Stimulated activated CD4-positive, alpha-beta T cell treated with anti-CD3 and anti-CD28 coated beads, Interleukin-4, amount 100 ng/mL, for 1 hour (primary cell): ENCODE measurements around the gene KIF13A.
"Not testable (repeated sequence)": the region's sequence is repeated elsewhere in the genome, so short reads cannot be mapped to it uniquely, and the experiment has no call there.

Experiments used
- DNase-seq: peaks from one replicate; pipeline ENCODE4 v3.0.0-alpha.2; 2020

KIF13A gene

DNA sequence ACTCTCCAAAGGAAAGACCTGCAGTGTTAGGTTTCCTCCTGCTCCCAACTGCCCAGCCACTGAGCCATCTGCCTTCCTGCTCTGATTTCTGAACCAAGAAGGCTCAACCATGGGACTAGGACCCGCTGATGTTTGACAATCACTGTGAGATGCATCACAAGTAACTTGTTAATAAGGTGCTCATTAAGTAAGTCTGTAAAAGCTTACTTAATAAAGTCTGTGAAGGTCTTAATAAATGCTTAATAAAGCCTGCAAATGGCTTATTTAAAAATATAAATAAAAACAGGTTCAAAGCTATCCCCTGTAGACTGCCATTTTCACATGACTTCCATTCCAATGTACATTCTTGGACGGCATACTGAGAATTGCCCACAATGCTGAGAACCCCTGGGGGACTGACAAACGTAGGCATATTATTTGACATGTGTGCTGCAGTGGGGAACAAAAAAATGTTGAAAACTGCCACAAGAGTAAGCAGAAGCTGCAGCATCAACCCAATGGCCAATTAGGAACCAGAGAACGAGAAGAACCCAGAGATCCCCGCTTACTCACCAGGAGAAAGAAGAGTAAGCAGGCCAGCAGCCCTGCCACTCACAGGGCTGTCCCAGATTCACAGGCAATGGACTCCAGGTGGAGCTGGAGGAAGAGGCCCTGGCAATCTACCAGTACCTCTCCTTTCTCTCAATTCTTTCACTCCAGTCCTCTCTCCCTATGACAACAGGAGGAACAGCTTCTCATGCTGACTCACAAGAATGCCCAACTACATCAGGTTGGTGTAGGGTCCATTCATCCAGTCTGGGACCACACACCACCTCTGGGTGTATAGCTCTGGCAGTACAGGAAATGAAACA, 19.5 kb downstream of the KIF13A start:
- no peak for DNase-seq

DNA sequence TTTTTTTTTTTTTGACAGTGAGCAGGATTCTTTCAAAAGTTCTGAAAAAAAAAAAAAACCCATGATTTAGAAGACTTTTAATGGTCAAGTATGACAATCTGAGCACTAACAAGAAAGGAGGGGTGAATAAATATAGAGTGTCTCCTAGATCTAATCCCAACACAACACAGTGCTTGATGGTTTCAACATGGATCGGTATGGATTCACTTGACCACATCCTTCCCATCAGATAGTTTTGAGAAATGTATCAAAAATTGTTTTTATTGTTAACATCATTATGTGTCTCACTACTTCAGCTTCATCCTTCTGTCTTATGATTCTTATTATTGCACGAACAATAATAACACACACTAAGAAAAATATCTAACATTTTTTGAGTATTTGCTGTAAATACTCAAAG, 21.0 kb downstream of the KIF13A start:
- DNase-seq, result no peak

DNA sequence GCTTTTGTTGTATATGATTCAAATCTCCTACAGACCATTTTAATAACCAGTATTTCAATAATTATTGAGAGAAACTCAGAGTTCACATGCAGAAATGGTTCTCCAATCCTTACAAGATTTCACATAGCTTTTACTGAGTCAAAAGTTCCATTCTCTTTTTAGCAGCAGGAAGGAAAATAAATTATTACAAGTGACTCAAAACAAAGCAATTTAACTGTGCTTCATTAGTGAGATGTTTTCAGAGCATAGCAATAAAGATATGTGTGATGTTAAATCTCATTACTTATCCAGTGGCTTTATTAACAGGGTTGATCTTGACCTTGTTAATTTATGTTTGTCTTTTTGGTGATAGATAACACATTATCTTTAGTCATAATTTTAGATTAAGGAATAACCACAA, 22.0 kb downstream of the KIF13A start:
- no peak for DNase-seq

DNA sequence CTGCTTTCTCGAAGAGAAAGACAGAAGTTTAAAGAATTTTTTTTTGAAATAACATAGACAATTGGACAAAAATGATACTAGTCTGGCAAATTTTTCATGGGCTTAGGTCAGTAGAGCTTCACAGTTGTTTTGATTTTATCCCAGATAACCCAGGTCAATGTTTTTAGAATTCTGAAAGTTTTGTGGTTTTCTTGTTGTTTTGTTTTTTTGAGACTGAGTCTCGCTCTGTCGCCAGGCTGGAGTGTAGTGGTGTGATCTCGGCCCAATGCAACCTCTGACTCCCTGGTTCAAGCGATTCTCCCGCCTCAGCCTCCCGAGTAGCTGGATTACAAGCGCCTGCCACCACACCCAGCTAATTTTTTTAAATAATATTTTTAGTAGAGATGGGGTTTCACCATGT, 22.8 kb downstream of the KIF13A start:
- no peak for DNase-seq

DNA sequence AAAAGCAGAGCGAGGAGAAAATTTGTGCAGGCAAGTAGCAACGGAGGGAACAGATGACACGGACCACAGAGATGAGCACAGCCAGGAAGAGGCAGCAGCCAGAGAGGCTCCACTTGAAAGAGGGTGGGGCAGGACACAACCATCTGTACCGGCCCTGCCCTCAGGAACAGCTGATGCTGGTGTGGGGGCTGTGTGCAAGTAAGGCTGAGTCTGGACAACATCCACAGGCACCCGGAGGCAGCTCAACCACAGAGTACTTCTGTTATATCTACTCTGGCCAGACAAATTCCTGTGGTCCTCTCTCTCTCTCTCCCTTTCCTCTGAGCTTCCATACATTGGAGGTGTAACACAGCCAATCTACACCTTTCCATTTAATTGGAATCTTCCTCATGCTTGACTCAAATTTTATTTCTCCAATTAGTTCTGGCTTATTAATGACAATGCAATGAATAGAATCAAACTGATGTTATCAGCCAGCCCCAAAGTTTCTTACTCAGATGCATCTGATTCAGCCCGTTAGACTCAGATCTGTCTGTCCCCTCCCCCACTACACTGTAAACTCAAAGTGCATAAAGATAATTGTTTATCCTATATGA, 24.9 kb downstream of the KIF13A start:
- no peak for DNase-seq

DNA sequence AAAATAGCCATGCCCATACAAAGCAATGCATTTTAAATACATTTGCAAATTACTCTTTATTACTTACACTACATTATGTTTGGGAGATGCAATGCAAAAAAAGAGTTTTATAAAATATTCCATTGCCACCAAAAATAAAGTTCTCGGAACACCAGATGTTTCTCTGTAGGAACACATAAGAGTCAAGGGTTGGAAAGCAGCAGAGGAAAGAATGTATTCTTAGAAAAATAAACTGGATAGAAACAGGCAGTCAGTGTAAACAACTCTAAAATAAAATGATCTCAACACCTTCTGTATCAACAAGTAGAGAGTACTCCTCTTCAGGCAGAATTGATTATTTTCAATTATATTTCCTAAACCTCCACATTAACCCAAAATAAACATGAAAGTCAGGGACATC, 28.1 kb downstream of the KIF13A start:
- no peak for DNase-seq

DNA sequence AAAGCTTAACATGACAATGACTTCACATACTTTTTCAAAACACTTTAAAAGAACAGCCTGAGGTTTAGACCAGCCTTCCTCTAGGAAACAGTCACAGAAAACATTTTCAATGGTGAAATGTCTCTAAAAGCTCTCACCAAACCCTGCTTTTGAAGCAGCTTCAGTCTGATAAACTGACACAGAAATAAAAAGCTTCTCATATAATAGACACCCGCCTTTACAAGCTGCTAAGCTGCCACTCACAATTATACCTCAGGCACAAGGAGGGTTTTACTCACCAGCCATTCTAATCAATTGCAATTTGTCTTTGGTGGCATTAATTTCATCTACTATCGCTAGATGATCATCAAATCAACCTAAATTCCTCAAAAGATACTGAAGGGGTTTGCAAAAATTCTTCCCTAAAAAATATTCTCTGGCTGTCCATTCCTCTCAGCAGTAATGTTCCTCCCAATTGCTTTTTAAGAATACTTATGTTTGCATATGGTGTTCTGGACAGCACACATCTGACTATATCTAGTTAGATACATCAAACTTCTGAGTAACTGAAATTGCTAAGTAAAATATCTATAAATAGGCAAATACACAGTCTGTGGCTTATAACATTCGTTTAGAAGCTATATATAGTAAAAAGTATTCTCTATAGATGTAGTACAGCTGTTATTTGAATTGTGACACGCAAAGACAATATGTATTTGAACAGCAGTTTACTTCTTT, 29.4 kb downstream of the KIF13A start:
- no peak for DNase-seq

DNA sequence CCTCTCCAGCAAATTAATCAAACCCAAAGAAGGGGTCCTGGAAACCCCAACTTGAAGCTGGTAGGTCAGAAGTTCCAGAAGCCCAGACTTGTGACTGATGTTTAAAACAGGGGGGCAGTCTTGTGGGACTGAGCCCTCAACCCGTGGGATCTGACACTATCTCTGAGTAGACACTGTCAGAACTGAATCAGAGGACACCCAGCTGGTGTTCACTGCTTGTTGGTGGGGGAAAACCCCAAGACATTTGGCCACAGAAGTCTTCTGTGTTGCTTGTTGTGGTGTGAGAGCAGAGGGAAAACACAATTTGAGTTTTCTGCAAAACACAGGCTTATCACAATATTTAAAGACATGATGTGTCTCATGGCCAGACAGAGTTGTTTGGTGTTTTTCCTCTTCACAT, 29.9 kb downstream of the KIF13A start:
- no peak for DNase-seq

DNA sequence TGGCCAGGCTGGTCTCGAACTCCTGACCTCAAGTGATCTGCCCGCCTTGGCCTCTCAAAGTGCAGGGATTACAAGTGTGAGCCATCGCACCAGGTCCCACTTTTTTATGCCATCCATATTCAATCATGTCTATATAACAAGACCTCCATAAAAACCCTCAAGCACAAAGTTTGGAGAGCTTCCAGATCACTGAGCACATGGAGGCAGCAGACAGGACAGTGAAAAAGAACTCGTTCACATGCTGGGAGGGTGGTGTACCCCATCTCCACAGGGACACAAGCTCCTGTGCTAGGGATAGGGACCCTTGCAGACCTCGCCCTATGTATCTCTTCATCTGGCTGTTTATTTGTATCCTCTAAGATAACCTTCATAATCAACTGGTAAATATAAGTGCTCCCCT, 30.3 kb downstream of the KIF13A start:
- no peak for DNase-seq

DNA sequence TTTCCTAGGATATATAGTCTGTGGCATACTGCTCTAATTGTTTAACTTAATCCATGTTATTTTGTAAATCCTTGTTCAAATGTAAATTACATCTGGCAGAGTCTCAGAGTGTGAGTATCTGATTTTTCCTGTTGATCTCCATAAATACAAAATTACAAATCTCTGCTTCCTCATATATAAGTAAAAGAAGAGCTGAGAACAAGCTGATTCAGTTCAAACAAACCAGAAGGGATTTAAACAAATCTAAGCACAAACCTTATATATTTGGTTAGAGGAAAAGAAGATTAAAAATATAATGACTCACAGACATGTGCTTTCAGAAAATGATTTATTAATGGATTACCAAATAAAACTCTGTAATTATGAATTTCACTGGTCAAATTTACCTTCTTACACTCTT, 37.3 kb downstream of the KIF13A start:
- no peak for DNase-seq

DNA sequence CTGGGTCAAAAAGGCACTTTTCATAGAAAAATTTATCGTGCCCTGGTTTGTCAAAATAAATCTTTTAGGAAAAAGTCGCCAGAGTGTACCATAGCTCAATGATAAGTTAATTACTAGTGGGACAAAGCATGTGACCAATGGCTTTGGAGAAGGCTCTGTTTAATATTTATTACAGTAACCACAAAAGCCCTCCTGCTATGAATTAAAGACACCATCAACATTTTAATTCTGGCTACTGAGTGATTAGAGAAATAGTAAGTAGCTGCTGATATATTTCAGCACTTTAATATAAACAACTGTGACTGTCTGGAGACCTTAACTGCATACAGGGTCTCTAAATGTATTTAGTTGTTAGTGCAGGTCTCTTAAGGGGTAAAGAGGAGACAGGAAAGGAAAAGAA, 38.3 kb downstream of the KIF13A start:
- DNase-seq, result no peak

DNA sequence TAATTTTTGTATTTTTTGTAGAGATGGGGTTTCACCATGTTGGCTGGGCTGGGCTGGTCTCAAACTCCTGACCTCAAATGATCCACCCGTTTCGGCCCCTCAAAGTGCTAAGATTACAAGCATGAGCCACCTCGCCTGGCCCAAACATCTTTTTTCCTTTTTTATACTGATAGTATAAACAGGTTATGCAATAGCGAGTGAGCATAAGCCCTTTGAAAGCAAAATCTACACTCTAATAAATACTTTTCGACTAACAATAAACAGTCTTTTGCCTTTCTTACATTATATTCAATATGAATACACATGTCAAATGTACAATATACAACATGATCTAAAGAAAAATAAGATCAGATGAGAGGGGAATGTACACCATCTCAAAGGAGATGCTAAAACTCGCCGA, 38.7 kb downstream of the KIF13A start:
- no peak for DNase-seq

DNA sequence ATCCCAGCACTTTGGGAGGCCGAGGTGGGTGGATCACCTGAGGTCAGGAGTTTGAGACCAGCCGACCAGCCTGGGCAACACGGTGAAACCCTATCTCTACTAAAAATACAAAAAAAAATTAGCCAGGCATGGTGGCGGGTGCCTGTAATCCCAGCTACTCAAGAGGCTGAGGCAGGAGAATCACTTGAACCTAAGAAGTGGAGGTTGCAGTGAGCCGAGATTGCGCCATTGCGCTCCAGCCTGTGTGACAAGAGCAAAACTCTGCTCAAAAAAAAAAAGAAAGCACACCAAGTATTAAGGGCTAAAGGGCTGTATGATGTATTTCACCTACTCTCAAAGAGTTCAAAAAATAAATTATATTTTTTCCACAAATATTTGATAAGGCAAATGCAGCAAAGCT, 39.9 kb downstream of the KIF13A start:
- DNase-seq, result not testable (repeated sequence)

DNA sequence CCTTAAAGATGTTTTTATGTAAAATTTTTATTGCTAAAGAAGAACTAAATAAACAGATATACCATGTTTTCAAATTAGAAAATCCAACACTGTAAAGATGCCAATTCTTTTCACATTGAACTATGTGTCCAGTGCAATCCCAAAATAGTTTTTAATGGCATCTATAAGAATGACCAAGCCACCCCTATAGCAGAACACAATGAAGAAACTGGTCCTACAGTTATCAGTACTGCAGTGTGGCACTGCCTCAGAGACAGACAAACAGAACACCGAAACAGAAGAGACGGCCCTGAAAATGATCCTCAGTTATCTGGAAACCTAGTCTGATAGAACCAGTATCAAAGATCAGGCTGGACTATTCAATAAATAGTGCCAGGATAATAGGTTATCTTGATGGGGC, 41.9 kb downstream of the KIF13A start:
- DNase-seq, result no peak

DNA sequence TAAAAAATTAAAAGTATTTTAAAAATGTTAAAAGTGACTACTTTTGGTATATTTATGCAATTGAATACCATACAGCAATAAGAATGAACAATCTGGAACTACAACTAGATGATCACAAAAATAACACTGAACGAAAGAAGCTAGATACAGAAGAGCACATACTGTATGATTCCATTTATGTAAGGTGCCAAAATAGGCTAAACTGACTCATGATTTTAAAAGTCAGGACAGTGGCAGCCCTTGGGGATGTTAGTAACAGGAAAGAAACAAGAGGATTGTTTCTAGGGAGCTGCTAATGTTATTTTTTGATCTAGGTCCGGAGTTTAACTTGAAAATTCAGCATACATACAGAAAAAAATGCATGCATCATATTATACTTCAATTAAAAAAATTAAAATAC, 42.3 kb downstream of the KIF13A start:
- no peak for DNase-seq

DNA sequence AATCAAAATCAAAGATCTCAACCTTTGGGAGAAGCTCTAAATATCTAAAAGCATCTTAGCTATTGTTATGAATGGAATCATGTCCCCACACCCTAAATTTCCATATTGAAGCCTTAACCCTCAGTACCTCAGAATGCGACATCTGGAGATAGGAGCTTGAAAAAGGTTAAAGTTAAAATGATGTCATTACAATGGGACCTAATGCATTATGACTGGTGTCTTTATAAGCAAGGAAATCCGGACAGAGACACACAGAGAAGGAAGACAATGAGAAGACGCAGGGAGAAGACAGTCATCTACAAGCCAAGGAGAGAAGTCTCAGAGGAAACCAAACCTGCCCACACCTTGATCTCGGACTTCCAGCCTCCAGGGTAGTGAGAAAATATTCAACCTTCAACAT, 46.1 kb downstream of the KIF13A start:
- no peak for DNase-seq

DNA sequence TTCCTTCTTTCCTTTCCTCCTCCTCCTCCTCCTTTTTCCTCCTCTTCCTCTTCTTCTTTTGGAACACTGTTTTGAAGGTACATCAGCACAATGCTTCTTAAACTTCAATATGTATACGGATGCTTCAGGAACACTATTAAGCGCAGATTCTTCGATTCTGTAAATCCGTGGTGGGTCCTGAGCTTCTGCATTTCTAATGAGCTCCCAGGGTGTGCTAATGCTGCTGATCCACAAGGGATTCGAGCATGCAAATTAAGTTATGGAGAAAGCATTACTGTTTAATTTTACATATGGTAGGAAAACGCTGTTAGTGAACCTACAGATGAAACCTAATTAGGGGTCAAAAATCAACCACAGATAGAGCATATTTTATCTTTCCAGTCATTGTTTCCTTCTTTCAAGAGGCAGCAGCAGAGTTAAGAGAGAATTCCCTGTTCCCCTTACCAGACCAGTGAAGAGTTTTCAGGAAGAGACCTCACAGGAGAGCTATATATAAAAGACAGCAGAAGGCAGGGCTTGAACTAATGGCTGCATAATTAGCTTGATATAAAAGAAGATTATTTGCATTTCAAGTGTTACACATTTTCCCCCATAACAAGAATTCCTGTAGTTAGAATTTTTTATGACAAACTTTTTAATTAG, 47.2 kb downstream of the KIF13A start:
- DNase-seq, result no peak

DNA sequence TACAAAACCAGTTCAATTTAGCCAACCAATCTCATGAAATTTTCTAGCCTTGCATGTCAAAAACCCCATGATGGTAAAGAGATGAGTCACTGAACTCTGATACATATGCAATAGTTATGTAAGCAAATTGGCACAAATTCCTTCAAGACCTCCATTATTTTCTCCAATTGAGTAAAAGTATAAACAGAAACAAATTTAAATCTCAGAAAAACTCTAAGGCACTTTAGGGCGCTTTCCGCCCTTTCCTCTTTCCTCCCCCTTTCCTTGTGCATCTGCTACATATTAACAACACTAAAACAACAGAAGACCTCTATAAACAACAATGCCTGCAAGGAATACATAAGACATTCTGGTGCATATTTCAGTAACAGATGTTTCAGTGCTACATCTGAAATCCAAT, 48.5 kb downstream of the KIF13A start:
- no peak for DNase-seq

DNA sequence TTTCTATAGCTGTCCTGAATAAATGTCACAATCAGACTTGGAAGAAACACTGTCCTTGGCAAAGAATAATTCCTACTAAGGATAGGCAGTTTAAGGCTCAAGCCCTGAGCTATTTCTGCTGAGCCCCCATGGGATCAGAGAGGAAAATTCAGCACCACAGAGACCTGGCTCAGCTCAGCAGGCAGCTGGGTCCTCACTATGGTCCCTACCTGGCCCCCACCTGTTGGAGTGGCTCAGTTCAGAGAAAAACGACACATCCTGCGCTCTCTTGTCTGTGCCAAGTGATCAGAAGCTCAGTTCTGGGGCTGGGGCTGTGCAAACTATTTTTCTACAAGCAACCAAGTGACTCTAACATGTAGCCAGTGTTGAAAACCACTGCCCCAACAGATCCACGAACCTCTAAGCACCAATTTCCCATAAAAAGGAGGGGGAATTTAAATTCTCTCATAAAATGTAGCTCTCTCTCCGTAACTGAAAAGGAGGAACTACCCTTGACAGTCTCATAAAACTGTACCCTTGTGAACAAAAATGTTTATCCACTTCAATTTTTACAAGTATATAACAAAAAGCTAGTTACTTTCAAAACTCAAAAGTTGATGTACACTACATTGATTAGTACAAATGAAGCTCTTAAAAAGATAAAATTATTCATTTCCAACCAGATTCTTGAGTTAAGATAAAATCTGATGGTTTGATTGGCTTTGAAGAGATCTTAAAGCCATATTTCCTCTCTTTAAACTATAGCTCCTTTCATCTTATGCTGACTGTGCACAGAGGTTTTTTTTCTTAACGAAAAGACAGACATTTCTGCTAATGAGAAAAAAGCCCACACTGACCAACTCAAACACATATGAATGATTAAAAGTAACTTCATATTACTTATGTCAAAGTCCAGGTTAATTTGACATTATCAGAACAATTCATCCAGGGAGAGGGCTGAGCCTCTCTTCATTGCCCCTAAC, 52.0 kb downstream of the KIF13A start:
- no peak for DNase-seq

DNA sequence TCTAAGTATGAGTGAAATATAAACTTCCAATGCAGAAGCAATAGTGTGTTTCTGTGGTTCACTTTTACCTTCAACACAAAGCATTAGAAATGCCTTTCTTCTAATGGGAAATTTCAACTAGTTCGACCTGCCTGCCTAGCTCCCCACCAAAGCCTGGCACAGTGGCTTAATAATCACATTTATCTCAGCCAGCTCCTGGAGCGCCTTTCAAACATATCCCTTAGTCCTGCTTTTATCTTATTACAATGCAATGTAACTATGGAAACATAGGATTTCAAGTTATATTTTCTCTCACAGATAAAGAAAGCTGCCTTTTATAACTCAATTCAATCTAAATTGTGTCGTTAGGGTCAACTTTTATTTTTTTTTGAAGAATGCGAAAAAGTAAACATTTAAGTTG, 53.7 kb downstream of the KIF13A start:
- no peak for DNase-seq

DNA sequence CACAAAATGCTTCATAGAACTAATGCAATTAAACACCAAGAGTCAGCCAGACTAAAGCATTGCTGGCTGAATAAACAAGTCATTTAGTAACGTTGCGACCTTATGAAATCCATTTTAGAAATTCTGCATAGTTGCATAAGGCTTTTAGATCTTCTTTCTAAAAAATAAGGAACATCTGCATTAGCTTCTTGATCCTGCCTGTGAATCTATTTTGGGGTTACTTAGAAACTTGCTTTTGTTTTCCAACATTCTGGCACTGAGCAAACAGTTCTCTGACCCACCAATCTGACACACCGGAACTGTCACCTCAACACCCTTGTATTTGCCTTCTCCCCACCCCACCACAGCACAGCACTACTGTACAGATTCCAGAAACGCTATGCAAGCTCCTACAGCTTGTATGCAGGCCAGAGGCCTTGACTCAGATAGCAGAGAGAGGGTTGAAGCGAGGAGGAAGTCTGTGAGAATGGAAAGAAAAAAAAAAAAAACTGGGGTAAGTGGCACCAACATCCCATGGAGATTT, 55.0 kb downstream of the KIF13A start:
- no peak for DNase-seq

DNA sequence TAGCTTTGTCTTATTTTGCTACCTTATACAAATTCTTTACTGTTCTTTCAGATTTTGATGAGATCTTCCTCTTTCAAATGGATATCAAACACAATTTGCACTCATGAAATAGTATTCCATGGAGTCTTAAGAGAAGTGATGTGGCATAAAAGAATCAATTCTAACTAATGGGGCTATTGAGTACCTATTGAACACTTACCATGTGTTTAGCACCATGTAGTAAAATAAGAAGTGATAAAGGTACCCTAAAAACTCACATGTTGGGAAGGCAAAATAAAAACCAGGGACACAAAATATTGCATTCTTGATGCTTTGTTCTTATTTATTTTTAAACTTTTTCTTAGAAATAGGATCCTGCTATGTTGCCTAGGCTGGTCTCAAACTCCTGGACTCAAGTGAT, 56.2 kb downstream of the KIF13A start:
- DNase-seq, result no peak
